AG04450 (cell line): ENCODE data around the gene ALOX15. TPM values are rescaled to one million over a fixed set of nuclear protein-coding genes. Genes with fewer than 3 reads are reported as not detected.

Source experiments
- CTCF ChIA-PET: fragments of 300-600, 350-600 bp; formaldehyde crosslinking; extraction: SDS; loops from one replicate; lab custom pipeline; 2022; ENCODE audit warnings: antibody characterized with exemption, inconsistent platforms; lab: Charles Lee
- POLR2A ChIA-PET: fragments of 350-600 bp; formaldehyde crosslinking; extraction: SDS; loops from one replicate; lab custom pipeline; 2021; ENCODE audit warnings: antibody characterized with exemption, inconsistent platforms; lab: Yijun Ruan, JAX
- DNase-seq: peaks from one replicate; pipeline ENCODE4 v3.0.0-alpha.2; 2011; ENCODE audit warnings: low read depth, low spot score
- H3K27ac ChIP-seq: one replicate; pipeline ENCODE4 v1.5.1; 2012; ENCODE audit warnings: low read depth, low read length, control low read depth
- H3K27me3 ChIP-seq: one replicate; pipeline ENCODE4 v1.6.0; 2012; ENCODE audit warnings: low read length; ENCODE audit not compliant: control insufficient read depth, insufficient read depth
- H3K4me3 ChIP-seq: 2 replicates; pipeline ENCODE4 v1.5.1; 2011; ENCODE audit warnings: mild to moderate bottlenecking, low read depth, low read length, control low read depth
- H3K9me3 ChIP-seq: 2 replicates; pipeline ENCODE4 v1.5.1; 2012; ENCODE audit warnings: low read length; ENCODE audit not compliant: control insufficient read depth, insufficient read depth
- polyA plus RNA-seq: library from polyadenylated mRNA; depleted of rRNA; stranded (reverse); fragments of >200 nt; gene quantifications from 2 replicates; pipeline ENCODE4 v1.2.3, GENCODE V29; 2011
- TF ChIP-seq, protein P1 (sequence below): IDR thresholded peaks from 2 replicates; pipeline ENCODE4 v1.5.1; 2011; ENCODE audit warnings: low read depth, low read length, control low read depth, inconsistent platforms

The ALOX15 gene
- polyA plus RNA-seq, 1 experiment: not detected

DNA sequence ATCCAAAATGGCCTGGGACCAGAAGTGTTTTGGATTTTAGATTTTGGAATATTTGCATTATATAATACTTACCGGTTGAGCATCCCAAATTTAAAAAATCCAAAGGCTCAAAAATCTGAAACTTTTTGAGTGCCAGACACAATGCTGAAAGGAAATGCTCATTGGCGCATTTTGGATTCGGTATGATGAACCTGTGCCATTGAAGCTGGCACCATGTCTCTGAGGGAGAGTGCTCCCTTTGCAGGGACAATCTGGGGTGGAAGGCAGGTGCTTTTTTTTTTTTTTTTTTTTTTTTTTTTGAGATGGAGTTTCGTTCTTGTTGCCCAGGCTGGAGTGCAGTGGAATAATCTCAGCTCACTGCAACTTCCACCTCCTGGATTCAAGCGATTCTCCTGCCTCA lies 39.4 kb downstream of the ALOX15 start:
- Histone ChIP-seq H3K27ac (no peak overlapping the region), H3K27me3 (peaks cover 39% of the 10 kb centered on the region), H3K4me3 (no peak overlapping the region), H3K9me3 (no peaks in the 10 kb centered on the region; the same call in 1 of the 2 replicates)
- ChIA-PET POLR2A (no interaction called here), CTCF (interaction anchor here (0.6 kb wide), 1 partner anchor 230 kb away, joined by 3 read pairs; no protein-coding TSS in a partner anchor)
- TF ChIP-seq, protein P1, sequence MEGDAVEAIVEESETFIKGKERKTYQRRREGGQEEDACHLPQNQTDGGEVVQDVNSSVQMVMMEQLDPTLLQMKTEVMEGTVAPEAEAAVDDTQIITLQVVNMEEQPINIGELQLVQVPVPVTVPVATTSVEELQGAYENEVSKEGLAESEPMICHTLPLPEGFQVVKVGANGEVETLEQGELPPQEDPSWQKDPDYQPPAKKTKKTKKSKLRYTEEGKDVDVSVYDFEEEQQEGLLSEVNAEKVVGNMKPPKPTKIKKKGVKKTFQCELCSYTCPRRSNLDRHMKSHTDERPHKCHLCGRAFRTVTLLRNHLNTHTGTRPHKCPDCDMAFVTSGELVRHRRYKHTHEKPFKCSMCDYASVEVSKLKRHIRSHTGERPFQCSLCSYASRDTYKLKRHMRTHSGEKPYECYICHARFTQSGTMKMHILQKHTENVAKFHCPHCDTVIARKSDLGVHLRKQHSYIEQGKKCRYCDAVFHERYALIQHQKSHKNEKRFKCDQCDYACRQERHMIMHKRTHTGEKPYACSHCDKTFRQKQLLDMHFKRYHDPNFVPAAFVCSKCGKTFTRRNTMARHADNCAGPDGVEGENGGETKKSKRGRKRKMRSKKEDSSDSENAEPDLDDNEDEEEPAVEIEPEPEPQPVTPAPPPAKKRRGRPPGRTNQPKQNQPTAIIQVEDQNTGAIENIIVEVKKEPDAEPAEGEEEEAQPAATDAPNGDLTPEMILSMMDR: no peak
- DNase-seq: no peak

DNA sequence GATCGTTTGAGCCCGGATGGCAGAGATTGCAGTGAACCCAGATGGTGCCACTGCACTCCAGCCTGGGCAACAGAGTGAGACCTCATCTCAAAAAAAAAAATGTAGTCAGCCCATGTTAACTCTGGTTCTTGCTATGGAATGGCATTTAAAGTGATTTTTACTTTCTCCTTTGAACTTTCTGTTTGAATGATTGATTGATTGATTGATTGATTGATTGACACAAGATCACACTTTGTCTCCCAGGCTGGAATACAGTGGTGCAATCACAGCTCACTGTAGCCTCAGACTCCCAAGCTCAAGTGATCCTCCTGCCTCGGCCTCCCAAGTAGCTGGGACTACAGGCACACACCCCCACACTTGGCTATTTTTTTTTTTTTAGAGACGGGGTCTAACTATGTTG lies 40.2 kb downstream of the ALOX15 start:
- ChIA-PET CTCF (interaction anchor here (3.6 kb wide), 1 partner anchor 35 kb away, joined by 21 read pairs; no protein-coding TSS in a partner anchor), POLR2A (no interaction called here)
- TF ChIP-seq, protein P1: no peak
- DNase-seq: no peak
- no peaks in the 10 kb centered on the region; the same call in 1 of the 2 replicates for H3K9me3 ChIP-seq
- no peak overlapping the region for H3K4me3 ChIP-seq
- H3K27ac ChIP-seq: no peak overlapping the region
- H3K27me3 ChIP-seq: peaks cover 40% of the 10 kb centered on the region

DNA sequence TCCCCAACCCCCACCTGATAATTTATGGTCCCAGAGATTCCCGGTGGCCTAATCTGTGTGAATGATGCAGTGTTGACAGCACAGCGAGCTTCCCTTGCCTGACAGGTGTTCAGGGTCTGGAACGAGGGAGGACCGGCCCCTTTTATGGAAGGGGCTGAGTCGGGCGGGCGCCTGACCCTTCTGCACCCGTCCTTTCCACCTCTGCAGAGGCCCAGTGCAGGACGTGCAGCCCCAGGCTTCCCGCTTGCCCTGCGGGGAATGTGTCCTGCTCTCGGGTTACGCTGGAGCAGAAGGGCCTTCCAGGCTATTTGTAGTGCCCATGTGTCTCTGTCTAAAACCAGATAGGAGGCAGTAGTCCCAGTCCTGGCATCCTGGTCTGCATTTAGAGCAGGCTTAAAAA lies 40.9 kb downstream of the ALOX15 start:
- peaks cover 40% of the 10 kb centered on the region for H3K27me3 ChIP-seq
- H3K9me3 ChIP-seq: no peaks in the 10 kb centered on the region; the same call in 1 of the 2 replicates
- H3K27ac ChIP-seq: no peak overlapping the region
- H3K4me3 ChIP-seq: no peak overlapping the region
- ChIA-PET CTCF (interaction anchor here (3.6 kb wide), 1 partner anchor 34 kb away, joined by 21 read pairs; no protein-coding TSS in a partner anchor), POLR2A (no interaction called here)
- TF ChIP-seq, protein P1: no peak
- DNase-seq: no peak

DNA sequence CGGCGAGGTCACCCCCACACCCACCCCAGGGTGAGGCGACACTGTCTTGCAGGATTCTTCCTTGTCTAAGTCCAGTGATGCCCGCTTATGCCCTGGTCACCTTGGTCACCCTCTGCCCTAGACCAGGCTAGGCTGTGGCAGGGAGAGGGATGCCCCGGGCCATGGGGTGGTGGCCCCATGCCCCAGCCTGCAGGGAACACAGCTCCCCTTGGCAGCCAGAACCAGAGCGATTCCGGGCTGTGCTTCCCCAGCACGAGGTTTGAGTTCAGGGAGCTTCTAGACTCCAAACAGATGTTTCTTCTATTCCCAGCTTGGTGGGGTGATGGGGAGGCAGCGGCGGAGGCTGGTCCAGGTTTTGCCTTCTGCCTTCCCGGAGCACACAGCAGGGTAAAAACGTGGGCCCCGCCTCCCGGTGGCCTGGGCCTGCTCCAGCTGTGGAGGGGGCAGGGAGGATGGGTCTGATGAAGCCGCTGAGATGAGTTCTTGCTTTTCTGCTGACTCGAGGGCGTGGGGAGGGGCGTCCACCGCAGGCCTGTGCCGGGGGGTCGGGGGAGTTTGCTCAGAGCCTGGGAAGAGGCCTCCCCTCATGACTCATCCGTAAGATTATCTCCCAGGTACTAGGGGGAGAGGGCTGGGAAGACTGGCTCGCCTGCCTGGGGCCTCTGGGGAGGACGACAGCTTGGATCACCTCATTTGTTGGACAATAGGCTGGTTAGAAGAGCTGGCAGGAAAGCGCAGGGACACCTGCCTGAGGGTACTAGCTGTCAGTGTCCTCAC lies 41.8 kb downstream of the ALOX15 start:
- H3K27me3 ChIP-seq: peaks cover 45% of the 10 kb centered on the region
- peak overlapping the region; percentile 39 for H3K27ac ChIP-seq
- TF ChIP-seq, protein P1: no peak
- H3K9me3 ChIP-seq: no peaks in the 10 kb centered on the region; the same call in 1 of the 2 replicates
- H3K4me3 ChIP-seq: no peak overlapping the region
- ChIA-PET CTCF (interaction anchor here (1.1 to 3.6 kb wide), 2 partner anchors 25 to 34 kb away, joined by 3 to 21 read pairs; no protein-coding TSS in a partner anchor), POLR2A (interaction anchor here (1.2 to 1.7 kb wide), 3 partner anchors 16 to 83 kb away, joined by 4 to 20 read pairs (median 6); no protein-coding TSS in a partner anchor)
- DNase-seq: no peak
